ENCODE measurements around the gene ETV6.
"Not testable (repeated sequence)": the region's sequence is repeated elsewhere in the genome, so short reads cannot be mapped to it uniquely, and the experiment has no call there.

The ETV6 gene

GRCh38 chr12:11677752-11678151 is 28.3 kb downstream of the ETV6 start:
- TF ChIP-seq CTCF (IDR thresholded peaks at IDR 0.05; ENCODE audit: low read depth, low read length), result no peak
- DNase-seq (ENCODE audit: extremely low read depth, low read depth), result no peak

DNA sequence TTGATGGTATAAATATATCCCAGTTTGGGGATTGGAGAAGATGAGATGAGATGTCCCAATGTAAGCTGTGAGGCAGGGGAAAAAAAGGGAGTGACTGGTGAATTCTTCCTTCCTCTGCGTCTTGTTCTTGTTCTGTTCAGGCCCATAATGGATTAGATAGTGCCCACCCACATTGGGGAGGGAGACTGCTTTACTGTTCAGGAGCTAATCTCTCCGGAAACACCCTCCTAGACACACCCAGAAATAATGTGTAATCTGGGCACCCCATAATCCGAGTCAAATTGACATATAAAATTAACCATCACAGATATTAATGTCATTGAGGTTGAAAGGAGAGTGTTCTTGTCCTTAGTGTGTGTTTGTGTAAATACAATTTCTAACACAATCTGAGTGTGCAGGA is 29.3 kb downstream of the ETV6 start:
- DNase-seq (ENCODE audit: extremely low read depth, low read depth), result no peak
- no peak for TF ChIP-seq CTCF (IDR thresholded peaks at IDR 0.05; ENCODE audit: low read depth, low read length)

- DNase-seq (ENCODE audit: extremely low read depth, low read depth), result no peak
- no peak for TF ChIP-seq CTCF (IDR thresholded peaks at IDR 0.05; ENCODE audit: low read depth, low read length)
Observed at GRCh38 chr12:11681207-11681606, 31.7 kb downstream of the ETV6 start.

DNA sequence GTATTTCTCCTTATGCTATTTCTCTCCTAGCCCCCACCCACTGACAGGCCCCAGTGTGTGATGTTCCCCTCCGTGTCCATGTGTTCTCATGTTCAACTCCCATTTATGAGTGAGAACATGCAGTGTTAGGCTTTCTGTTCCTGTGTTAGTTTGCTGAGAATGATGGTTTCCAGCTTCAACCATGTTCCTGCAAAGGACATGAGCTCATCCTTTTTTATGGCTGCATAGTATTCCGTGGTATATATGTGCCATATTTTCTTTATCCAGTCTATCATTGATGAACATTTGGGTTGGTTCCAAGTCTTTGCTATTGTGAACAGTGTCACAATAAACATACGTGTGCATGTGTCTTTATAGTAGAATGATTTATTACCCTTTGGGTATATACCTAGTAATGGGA is 32.2 kb downstream of the ETV6 start:
- not testable (repeated sequence) for DNase-seq (ENCODE audit: extremely low read depth, low read depth)

- DNase-seq (ENCODE audit: extremely low read depth, low read depth), result no peak
- TF ChIP-seq CTCF (IDR thresholded peaks at IDR 0.05; ENCODE audit: low read depth, low read length), result no peak
Observed at GRCh38 chr12:11684393-11684792, 34.9 kb downstream of the ETV6 start.

GRCh38 chr12:11684811-11685210 is 35.3 kb downstream of the ETV6 start:
- no peak for TF ChIP-seq CTCF (IDR thresholded peaks at IDR 0.05; ENCODE audit: low read depth, low read length)
- DNase-seq (ENCODE audit: extremely low read depth, low read depth), result no peak

DNA sequence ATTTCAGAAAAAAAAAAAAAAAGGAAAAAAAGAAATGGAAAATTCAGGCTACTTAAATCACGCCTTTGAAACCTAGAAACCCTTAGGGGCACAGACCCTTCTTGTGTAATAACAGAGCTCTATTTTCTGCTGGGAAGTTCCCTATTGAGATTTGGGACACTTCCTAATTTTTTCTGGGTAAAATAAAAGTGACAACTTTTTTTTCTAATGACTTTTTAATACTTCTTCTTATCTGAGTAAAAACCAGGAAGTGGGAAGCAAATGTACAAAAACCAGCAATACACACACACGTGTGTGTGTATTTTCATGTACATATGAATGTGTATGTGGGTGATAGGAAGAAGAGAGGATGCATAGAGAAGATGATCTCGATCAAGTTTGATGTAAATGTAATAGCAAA is 35.8 kb downstream of the ETV6 start:
- no peak for TF ChIP-seq CTCF (IDR thresholded peaks at IDR 0.05; ENCODE audit: low read depth, low read length)
- no peak for DNase-seq (ENCODE audit: extremely low read depth, low read depth)

- DNase-seq (ENCODE audit: extremely low read depth, low read depth), result no peak
- no peak for TF ChIP-seq CTCF (IDR thresholded peaks at IDR 0.05; ENCODE audit: low read depth, low read length)
Observed at GRCh38 chr12:11685716-11686115, 36.2 kb downstream of the ETV6 start.

All from AG09319 (cell line).